Measurements from ENCODE around the gene IQCE.

DNA sequence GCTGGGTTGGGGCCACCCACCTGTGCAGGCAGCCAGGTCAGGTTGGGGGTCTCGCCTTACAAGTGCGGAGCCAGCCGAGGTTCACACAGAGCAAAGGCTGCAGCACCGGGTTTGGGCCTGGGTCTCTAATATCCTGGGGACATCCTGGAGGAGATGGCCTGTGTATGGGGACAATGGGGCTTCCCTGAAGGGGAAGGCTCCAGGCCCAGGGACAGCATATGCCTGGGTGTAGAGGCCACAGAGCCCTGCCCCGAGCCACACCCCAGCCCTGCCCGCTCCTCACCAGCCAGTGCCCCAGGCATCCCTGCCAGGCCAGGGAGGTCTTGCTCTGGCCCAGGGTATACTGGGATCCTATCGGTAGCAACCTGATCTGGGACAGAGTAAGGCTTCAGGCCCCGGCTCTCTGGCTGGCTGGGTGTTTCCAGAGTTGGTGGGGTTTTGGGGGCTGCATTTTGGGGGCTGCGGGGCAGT, 82.1 kb downstream of the IQCE start:
- TF ChIP-seq, protein P1, sequence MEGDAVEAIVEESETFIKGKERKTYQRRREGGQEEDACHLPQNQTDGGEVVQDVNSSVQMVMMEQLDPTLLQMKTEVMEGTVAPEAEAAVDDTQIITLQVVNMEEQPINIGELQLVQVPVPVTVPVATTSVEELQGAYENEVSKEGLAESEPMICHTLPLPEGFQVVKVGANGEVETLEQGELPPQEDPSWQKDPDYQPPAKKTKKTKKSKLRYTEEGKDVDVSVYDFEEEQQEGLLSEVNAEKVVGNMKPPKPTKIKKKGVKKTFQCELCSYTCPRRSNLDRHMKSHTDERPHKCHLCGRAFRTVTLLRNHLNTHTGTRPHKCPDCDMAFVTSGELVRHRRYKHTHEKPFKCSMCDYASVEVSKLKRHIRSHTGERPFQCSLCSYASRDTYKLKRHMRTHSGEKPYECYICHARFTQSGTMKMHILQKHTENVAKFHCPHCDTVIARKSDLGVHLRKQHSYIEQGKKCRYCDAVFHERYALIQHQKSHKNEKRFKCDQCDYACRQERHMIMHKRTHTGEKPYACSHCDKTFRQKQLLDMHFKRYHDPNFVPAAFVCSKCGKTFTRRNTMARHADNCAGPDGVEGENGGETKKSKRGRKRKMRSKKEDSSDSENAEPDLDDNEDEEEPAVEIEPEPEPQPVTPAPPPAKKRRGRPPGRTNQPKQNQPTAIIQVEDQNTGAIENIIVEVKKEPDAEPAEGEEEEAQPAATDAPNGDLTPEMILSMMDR (IDR thresholded peaks at IDR 0.05; ENCODE audit: low read length): no peak
- TF ChIP-seq EZH2phosphoT487 (IDR thresholded peaks at IDR 0.05; ENCODE audit: low read length) (no peak), EZH2 (optimal IDR thresholded peaks at IDR 0.05; ENCODE audit: low read depth, low read length) (no peak)

Data from MM.1S (cell line).